ENCODE data around the gene PIK3R2.

DNA sequence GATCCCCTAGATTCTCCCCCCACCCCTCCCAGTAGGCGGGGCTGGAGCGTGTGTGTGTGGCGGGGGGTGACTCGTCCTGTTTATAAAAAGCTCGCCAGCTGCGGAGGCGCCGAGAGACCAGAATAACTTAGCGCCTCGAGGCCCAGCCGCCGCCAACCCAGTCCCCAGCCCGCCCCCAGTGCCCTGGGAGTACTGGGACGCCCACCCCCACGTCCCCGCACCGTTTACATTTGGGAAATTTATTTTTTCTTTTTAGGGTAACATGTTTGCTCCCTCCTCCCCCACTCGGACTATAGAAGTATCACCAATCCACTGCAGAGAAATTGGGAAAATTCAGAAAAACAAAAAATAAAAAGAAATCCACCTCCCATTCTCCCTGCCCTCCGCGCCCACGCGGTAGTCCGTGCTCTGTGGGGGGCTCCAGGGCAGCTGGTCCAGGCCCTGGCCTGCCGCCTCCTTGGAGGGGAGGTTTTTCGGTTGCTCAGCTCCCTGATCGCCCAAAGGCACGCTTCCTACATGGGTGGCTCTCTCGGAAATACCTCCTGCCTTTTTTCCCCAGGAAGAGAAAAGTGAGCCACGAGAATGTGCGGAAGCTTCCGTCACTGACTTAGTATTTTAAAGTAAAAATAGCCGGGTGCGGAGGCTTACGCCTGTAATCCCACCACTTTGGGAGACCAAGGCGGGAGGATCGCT, 52.4 kb downstream of the PIK3R2 start:
- TF ChIP-seq MXI1 (IDR thresholded peaks at IDR 0.05; ENCODE audit: borderline replicate concordance, low read depth, low read length) (no peak), POLR2A (IDR thresholded peaks at IDR 0.05; ENCODE audit: low read depth, low read length) (peak; percentile 84), SMC3 (IDR thresholded peaks at IDR 0.05; ENCODE audit: low read depth, low read length) (no peak)
- TF ChIP-seq, protein P1, sequence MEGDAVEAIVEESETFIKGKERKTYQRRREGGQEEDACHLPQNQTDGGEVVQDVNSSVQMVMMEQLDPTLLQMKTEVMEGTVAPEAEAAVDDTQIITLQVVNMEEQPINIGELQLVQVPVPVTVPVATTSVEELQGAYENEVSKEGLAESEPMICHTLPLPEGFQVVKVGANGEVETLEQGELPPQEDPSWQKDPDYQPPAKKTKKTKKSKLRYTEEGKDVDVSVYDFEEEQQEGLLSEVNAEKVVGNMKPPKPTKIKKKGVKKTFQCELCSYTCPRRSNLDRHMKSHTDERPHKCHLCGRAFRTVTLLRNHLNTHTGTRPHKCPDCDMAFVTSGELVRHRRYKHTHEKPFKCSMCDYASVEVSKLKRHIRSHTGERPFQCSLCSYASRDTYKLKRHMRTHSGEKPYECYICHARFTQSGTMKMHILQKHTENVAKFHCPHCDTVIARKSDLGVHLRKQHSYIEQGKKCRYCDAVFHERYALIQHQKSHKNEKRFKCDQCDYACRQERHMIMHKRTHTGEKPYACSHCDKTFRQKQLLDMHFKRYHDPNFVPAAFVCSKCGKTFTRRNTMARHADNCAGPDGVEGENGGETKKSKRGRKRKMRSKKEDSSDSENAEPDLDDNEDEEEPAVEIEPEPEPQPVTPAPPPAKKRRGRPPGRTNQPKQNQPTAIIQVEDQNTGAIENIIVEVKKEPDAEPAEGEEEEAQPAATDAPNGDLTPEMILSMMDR (conservative IDR thresholded peaks at IDR 0.05; ENCODE audit: low read depth, low read length): no peak
